Measurements from ENCODE around the gene ATP12A.

Gene ATP12A

DNA sequence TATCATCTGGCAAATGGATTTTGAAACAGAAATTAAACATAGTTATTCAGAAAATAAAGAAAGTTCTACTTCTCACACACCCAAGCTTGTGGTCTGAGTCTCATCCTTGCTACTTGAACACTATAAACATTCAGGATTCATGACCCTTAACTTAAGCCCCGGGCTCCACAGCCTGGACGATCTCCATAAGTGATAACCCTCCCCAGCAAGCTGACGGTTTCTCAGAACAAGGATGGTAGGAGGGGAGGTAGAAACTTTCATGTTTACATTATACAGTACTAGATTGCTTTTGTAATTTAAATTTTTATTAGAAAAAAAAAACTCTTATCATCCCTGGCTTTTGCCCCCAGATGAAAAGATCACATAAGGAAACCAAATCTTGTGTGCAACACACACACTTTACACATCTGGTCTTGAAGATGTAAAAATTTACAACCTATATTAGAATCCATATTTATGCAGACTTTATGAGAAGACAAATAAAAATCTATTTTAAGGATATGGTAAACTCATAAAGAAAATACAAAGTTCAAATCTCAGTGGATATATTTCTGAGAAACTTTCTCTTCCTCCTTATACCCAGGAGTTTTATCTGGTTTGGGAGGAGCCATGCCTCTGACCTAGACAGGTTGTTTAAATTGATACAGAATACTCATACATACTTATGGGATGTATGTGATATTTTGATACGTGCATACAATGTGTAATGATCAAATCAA lies 20.0 kb upstream of the ATP12A start:
- no peaks in the 10 kb centered on the region for H3K79me2 ChIP-seq
- H3K4me3 ChIP-seq (ENCODE audit: low read depth, low read length): peak overlapping the region; percentile 44
- TF ChIP-seq, protein P1, sequence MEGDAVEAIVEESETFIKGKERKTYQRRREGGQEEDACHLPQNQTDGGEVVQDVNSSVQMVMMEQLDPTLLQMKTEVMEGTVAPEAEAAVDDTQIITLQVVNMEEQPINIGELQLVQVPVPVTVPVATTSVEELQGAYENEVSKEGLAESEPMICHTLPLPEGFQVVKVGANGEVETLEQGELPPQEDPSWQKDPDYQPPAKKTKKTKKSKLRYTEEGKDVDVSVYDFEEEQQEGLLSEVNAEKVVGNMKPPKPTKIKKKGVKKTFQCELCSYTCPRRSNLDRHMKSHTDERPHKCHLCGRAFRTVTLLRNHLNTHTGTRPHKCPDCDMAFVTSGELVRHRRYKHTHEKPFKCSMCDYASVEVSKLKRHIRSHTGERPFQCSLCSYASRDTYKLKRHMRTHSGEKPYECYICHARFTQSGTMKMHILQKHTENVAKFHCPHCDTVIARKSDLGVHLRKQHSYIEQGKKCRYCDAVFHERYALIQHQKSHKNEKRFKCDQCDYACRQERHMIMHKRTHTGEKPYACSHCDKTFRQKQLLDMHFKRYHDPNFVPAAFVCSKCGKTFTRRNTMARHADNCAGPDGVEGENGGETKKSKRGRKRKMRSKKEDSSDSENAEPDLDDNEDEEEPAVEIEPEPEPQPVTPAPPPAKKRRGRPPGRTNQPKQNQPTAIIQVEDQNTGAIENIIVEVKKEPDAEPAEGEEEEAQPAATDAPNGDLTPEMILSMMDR (IDR thresholded peaks at IDR 0.05): no peak
- no peak overlapping the region for H3K9ac ChIP-seq
- H3K9me3 ChIP-seq (ENCODE audit: control insufficient read depth, low read length): no peaks in the 10 kb centered on the region
- no peaks in the 10 kb centered on the region for H3K36me3 ChIP-seq (ENCODE audit: control insufficient read depth, insufficient read depth, low read length)
- H3K27ac ChIP-seq: peak overlapping the region; percentile 51
- peaks cover 7% of the 10 kb centered on the region for H3K4me1 ChIP-seq
- H3K27me3 ChIP-seq (ENCODE audit: control insufficient read depth, insufficient read depth, low read length): no peaks in the 10 kb centered on the region
- no peak overlapping the region for H2AFZ ChIP-seq
- peak overlapping the region; percentile 64 for H3K4me2 ChIP-seq (ENCODE audit: low read length)

GRCh38 chr13:24661713-24662112 lies 18.5 kb upstream of the ATP12A start:
- TF ChIP-seq, protein P1 (IDR thresholded peaks at IDR 0.05): no peak
- no peak overlapping the region for H3K4me3 ChIP-seq (ENCODE audit: low read depth, low read length)
- no peaks in the 10 kb centered on the region for H3K36me3 ChIP-seq (ENCODE audit: control insufficient read depth, insufficient read depth, low read length)
- no peak overlapping the region for H3K9ac ChIP-seq
- H3K27ac ChIP-seq: no peak overlapping the region
- peaks cover 7% of the 10 kb centered on the region for H3K4me1 ChIP-seq
- no peaks in the 10 kb centered on the region for H3K9me3 ChIP-seq (ENCODE audit: control insufficient read depth, low read length)
- no peaks in the 10 kb centered on the region for H3K27me3 ChIP-seq (ENCODE audit: control insufficient read depth, insufficient read depth, low read length)
- no peaks in the 10 kb centered on the region for H3K79me2 ChIP-seq
- no peak overlapping the region for H3K4me2 ChIP-seq (ENCODE audit: low read length)
- no peak overlapping the region for H2AFZ ChIP-seq

DNA sequence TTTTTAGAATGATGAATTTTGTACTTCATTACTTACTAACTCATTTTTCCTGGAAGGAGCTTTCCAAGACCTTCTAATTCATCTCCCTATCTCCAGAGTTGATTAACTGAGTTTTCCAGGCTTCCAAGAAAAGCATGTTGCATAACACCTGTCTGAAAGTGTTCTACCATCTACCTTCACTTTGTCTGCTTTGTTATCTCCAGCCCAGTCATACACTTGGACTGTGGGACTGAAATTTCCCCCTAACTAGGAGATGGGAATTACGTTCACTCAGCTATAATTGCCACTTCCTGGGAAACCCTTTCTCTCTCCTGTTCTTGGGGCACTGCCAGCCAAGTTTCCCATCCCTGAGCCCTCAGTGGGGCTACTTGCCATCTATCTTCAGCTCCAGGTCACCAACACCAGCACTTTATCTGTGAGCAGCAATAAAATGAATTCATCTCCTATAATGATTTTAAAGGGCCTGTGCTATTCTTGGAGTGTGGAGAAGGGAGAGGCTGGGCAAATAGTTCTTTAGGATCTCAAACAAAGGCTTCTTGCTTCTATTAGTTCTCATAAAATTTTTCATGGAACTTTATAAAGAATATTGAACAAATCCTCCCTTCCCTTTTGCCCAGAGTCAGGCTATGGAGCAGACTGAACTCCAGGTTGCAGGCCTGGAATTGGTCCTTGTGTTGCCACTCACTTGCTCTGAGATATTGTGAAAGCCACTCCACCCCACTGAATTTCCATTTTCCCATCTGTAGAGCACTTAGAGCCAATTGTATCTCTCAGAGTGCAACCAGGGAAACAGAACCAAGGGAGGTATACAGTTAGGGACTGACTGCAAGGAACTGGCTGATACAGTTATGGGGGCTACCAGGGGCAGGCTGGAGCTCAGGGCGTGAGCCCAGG lies 17.8 kb upstream of the ATP12A start:
- Histone ChIP-seq H3K79me2 (no peaks in the 10 kb centered on the region), H3K36me3 (ENCODE audit: control insufficient read depth, insufficient read depth, low read length) (no peaks in the 10 kb centered on the region), H3K4me1 (peaks cover 7% of the 10 kb centered on the region), H3K9me3 (ENCODE audit: control insufficient read depth, low read length) (no peaks in the 10 kb centered on the region), H2AFZ (no peak overlapping the region), H3K27me3 (ENCODE audit: control insufficient read depth, insufficient read depth, low read length) (no peaks in the 10 kb centered on the region), H3K27ac (no peak overlapping the region), H3K4me3 (ENCODE audit: low read depth, low read length) (no peak overlapping the region), H3K4me2 (ENCODE audit: low read length) (no peak overlapping the region), H3K9ac (no peak overlapping the region)
- TF ChIP-seq, protein P1 (IDR thresholded peaks at IDR 0.05): no peak

DNA sequence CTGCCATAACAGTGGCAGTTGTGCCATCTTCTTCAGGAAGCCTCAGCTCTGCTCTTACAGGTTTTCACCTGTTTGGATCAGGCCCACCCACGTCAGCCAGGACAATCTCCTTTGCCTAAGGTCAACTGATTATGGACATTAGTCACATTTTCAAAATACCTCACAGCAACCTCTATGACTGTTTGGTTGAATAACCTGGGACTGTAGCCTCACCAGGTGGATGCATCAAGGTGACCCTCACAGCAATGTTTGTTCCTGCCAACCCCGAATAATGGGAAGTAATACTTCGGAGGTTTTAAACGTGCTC lies 17.2 kb upstream of the ATP12A start:
- H3K27me3 ChIP-seq (ENCODE audit: control insufficient read depth, insufficient read depth, low read length): no peaks in the 10 kb centered on the region
- H2AFZ ChIP-seq: no peak overlapping the region
- peaks cover 7% of the 10 kb centered on the region for H3K4me1 ChIP-seq
- H3K9ac ChIP-seq: no peak overlapping the region
- H3K4me3 ChIP-seq (ENCODE audit: low read depth, low read length): no peak overlapping the region
- H3K79me2 ChIP-seq: no peaks in the 10 kb centered on the region
- H3K4me2 ChIP-seq (ENCODE audit: low read length): no peak overlapping the region
- H3K36me3 ChIP-seq (ENCODE audit: control insufficient read depth, insufficient read depth, low read length): no peaks in the 10 kb centered on the region
- no peak overlapping the region for H3K27ac ChIP-seq
- TF ChIP-seq, protein P1 (IDR thresholded peaks at IDR 0.05): no peak
- no peaks in the 10 kb centered on the region for H3K9me3 ChIP-seq (ENCODE audit: control insufficient read depth, low read length)
